Neural crest cell (in vitro differentiated cells): ENCODE measurements around the gene PI4KA. TPM values are rescaled to one million over a fixed set of nuclear protein-coding genes. Genes with fewer than 3 reads are reported as not detected.

Experiments
- DNase-seq: peaks from one replicate; pipeline ENCODE4 v3.0.0; 2021; ENCODE audit warnings: low read depth, mixed read lengths, low spot score
- H3K27ac Mint-ChIP-seq: one replicate; pipeline ENCODE4 v1.8.0; 2021; ENCODE audit warnings: mild to moderate bottlenecking, mixed read lengths; ENCODE audit not compliant: unreplicated experiment
- H3K27me3 Mint-ChIP-seq: 2 replicates; pipeline ENCODE4 v1.8.0; 2021; ENCODE audit warnings: low read depth, mild to moderate bottlenecking, mixed read lengths
- H3K36me3 Mint-ChIP-seq: 2 replicates; pipeline ENCODE4 v1.8.0; 2021; ENCODE audit warnings: low read depth, mild to moderate bottlenecking, mixed read lengths
- H3K4me1 Mint-ChIP-seq: 2 replicates; pipeline ENCODE4 v1.8.0; 2021; ENCODE audit warnings: mixed read lengths
- H3K4me3 Mint-ChIP-seq: one replicate; pipeline ENCODE4 v1.8.0; 2021; ENCODE audit warnings: mild to moderate bottlenecking, mixed read lengths
- H3K9me3 Mint-ChIP-seq: 2 replicates; pipeline ENCODE4 v1.8.0; 2021; ENCODE audit warnings: mixed read lengths
- CTCF ChIP-seq: fragments of 200-600 bp; sonication (generic); conservative IDR thresholded peaks from 2 replicates; pipeline ENCODE4 v1.5.0; 2021; ENCODE audit warnings: antibody characterized with exemption, mild to moderate bottlenecking
- total RNA-seq: library from RNA; stranded (reverse); gene quantifications from 2 replicates; pipeline ENCODE4 v1.2.1, GENCODE V29; 2021

Gene PI4KA
- total RNA-seq, 1 donor from 2014 or later = 85.8 TPM

GRCh38 chr22:20866736-20867135 lies 8.1 kb upstream of the PI4KA start:
- H3K27ac Mint-ChIP-seq = no peak overlapping the region
- H3K9me3 Mint-ChIP-seq = no peaks in the 10 kb centered on the region
- TF ChIP-seq CTCF = no peak
- H3K4me1 Mint-ChIP-seq = peaks cover 20% of the 10 kb centered on the region
- no peaks in the 10 kb centered on the region for H3K27me3 Mint-ChIP-seq
- H3K4me3 Mint-ChIP-seq = no peak overlapping the region
- peaks cover 3% of the 10 kb centered on the region for H3K36me3 Mint-ChIP-seq
- DNase-seq = no peak

- TF ChIP-seq CTCF = no peak
- Mint-ChIP-seq H3K36me3 (peaks cover 3% of the 10 kb centered on the region), H3K9me3 (no peaks in the 10 kb centered on the region), H3K4me3 (no peak overlapping the region), H3K4me1 (peaks cover 20% of the 10 kb centered on the region), H3K27me3 (no peaks in the 10 kb centered on the region), H3K27ac (no peak overlapping the region)
- DNase-seq = no peak
Observed at GRCh38 chr22:20865875-20866445, 7.3 kb upstream of the PI4KA start.

GRCh38 chr22:20865331-20865730 lies 6.7 kb upstream of the PI4KA start:
- Mint-ChIP-seq H3K27me3 (no peaks in the 10 kb centered on the region), H3K36me3 (peaks cover 3% of the 10 kb centered on the region), H3K4me1 (peaks cover 20% of the 10 kb centered on the region)

GRCh38 chr22:20864186-20864908 lies 5.7 kb upstream of the PI4KA start:
- H3K4me3 Mint-ChIP-seq = no peak overlapping the region

More at GRCh38 chr22:20865331-20865730, 6.7 kb upstream of the PI4KA start:
- no peak for TF ChIP-seq CTCF
- no peak for DNase-seq
- H3K4me3 Mint-ChIP-seq = no peak overlapping the region
- H3K9me3 Mint-ChIP-seq = no peaks in the 10 kb centered on the region
- no peak overlapping the region for H3K27ac Mint-ChIP-seq

GRCh38 chr22:20863366-20863765 lies 4.8 kb upstream of the PI4KA start:
- Mint-ChIP-seq H3K9me3 (no peaks in the 10 kb centered on the region), H3K27ac (no peak overlapping the region), H3K27me3 (no peaks in the 10 kb centered on the region), H3K36me3 (peaks cover 3% of the 10 kb centered on the region), H3K4me3 (peak overlapping the region; percentile 75), H3K4me1 (peaks cover 29% of the 10 kb centered on the region)
- no peak for DNase-seq
- TF ChIP-seq CTCF = no peak

More at GRCh38 chr22:20864186-20864908, 5.7 kb upstream of the PI4KA start:
- peaks cover 3% of the 10 kb centered on the region for H3K36me3 Mint-ChIP-seq
- no peaks in the 10 kb centered on the region for H3K9me3 Mint-ChIP-seq
- TF ChIP-seq CTCF = no peak
- DNase-seq = no peak
- peaks cover 27% of the 10 kb centered on the region for H3K4me1 Mint-ChIP-seq
- H3K27ac Mint-ChIP-seq = no peak overlapping the region
- no peaks in the 10 kb centered on the region for H3K27me3 Mint-ChIP-seq
